BJ (cell line): ENCODE data around the gene FSTL4. TPM values are rescaled to one million over a fixed set of nuclear protein-coding genes. Genes with fewer than 3 reads are reported as not detected.

Experiments
- CTCF ChIA-PET: fragments of 350-600 bp; formaldehyde crosslinking; extraction: SDS; loops from one replicate; lab custom pipeline; 2021; ENCODE audit warnings: antibody characterized with exemption, inconsistent platforms; lab: Yijun Ruan, JAX
- POLR2A ChIA-PET: fragments of 300-600 bp; sonication (Branson Sonifier 250); formaldehyde crosslinking; extraction: SDS; loops from one replicate; lab custom pipeline; 2021; ENCODE audit warnings: antibody characterized with exemption; lab: Charles Lee
- DNase-seq: peaks from one replicate; pipeline ENCODE4 v3.0.0-alpha.2; 2011; ENCODE audit warnings: low read depth
- H3K27me3 ChIP-seq: 2 replicates; pipeline ENCODE4 v1.6.0; 2011; ENCODE audit warnings: low read length; ENCODE audit not compliant: control insufficient read depth, insufficient read depth
- H3K36me3 ChIP-seq: 2 replicates; pipeline ENCODE4 v1.5.1; 2011; ENCODE audit warnings: low read length; ENCODE audit not compliant: control insufficient read depth, insufficient read depth
- H3K4me3 ChIP-seq: 2 replicates; pipeline ENCODE4 v1.5.1; 2011; ENCODE audit warnings: low read depth, mild to moderate bottlenecking, control low read depth, low read length
- polyA plus RNA-seq: library from polyadenylated mRNA; depleted of rRNA; stranded (reverse); fragments of >200 nt; gene quantifications from 2 replicates; pipeline ENCODE4 v1.2.3, GENCODE V29; 2011
- TF ChIP-seq, protein P1 (sequence below): IDR thresholded peaks from 2 replicates; pipeline ENCODE4 v1.5.1; 2011; ENCODE audit warnings: low read depth, mild to moderate bottlenecking, control low read depth, inconsistent platforms, low read length, moderate library complexity; ENCODE audit not compliant: insufficient read depth

FSTL4 gene
- polyA plus RNA-seq, 1 experiment = not detected

DNA sequence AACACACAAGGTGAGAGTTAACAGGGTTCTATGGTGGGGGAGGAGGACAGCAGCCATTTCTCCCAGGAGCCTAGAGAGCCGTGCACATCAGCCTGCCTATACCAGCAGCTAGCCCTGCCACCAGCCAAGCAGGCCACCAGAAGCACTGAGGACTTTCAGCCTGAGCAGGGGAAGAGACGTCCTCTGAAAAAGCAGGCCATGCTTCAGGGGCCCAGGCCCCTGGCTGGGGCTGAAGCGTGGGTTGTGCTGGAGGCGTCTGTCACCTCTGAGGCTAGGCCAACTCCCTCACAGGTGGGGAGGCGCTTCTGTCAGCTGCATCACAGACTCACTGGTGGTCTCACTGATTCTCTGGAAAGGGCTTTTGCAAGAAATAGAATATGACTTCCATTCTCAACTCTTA is 16.3 kb downstream of the FSTL4 start:
- DNase-seq = no peak
- ChIA-PET POLR2A (no interaction called here), CTCF (no interaction called here)
- Histone ChIP-seq H3K36me3 (no peaks in the 10 kb centered on the region), H3K4me3 (no peak overlapping the region), H3K27me3 (no peaks in the 10 kb centered on the region)
- TF ChIP-seq, protein P1, sequence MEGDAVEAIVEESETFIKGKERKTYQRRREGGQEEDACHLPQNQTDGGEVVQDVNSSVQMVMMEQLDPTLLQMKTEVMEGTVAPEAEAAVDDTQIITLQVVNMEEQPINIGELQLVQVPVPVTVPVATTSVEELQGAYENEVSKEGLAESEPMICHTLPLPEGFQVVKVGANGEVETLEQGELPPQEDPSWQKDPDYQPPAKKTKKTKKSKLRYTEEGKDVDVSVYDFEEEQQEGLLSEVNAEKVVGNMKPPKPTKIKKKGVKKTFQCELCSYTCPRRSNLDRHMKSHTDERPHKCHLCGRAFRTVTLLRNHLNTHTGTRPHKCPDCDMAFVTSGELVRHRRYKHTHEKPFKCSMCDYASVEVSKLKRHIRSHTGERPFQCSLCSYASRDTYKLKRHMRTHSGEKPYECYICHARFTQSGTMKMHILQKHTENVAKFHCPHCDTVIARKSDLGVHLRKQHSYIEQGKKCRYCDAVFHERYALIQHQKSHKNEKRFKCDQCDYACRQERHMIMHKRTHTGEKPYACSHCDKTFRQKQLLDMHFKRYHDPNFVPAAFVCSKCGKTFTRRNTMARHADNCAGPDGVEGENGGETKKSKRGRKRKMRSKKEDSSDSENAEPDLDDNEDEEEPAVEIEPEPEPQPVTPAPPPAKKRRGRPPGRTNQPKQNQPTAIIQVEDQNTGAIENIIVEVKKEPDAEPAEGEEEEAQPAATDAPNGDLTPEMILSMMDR = no peak

DNA sequence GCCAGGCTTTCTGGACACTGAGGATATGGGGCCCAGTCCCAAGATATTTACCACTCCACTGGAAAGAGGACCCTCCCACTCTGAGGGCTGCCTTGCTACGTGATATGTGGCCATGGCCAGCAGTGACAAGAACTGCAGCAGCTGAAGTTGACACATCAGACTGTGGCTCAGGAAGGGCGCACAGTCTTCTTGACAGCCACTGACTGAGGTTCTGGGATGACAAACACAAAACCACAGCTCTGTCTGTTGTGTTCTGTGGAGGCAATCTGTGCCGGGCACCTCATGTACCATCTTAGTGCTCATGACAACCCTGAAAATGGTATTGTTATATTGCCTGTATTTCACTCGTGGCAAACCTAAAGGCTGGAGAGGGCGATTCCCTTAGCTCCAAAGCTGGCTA is 16.9 kb downstream of the FSTL4 start:
- TF ChIP-seq, protein P1 = no peak
- ChIA-PET CTCF (no interaction called here), POLR2A (no interaction called here)
- no peak for DNase-seq
- Histone ChIP-seq H3K4me3 (no peak overlapping the region), H3K27me3 (no peaks in the 10 kb centered on the region), H3K36me3 (no peaks in the 10 kb centered on the region)

DNA sequence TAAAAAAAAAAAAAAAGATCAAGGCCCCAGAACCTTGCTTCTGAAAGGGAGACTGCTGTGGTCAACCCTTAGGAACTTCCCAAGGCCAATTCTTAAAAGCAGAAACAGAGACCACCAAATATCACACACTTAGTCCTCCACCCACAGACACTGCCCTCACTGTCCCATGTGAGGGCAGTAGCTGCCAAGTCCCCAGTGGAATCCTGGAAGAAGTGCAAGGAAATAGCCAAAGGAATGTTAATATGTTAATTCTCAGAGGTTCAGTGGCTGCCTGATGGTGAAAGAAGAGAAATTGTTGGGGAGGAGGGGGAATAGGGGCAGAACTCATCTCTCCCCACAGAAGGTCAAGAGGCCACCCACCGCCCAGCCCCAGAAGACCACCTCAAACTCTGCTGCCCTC is 23.1 kb downstream of the FSTL4 start:
- ChIA-PET CTCF (interaction anchor here (0.6 kb wide), 1 partner anchor 224 kb away, joined by 3 read pairs; no protein-coding TSS in a partner anchor), POLR2A (no interaction called here)
- Histone ChIP-seq H3K36me3 (no peaks in the 10 kb centered on the region), H3K4me3 (no peak overlapping the region), H3K27me3 (no peaks in the 10 kb centered on the region)
- TF ChIP-seq, protein P1 = no peak
- DNase-seq = no peak

DNA sequence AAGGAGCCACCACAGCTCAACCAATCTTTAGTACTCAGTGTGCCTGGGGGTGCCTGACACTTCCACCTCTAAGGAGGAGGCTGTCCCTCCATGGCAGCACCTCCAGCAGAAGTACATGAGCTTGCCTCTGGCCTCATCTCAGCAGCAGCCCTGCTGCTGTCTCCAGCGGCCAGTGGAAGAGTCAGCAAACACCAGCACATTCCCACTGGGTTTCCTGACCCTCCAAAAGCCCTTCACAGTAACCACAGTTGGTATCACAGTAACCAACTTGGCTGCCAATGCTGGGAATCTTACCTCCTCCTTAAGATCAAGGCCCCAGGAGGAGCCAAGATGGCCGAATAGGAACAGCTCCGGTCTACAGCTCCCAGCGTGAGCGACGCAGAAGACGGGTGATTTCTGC is 29.4 kb downstream of the FSTL4 start:
- Histone ChIP-seq H3K4me3 (no peak overlapping the region), H3K36me3 (no peaks in the 10 kb centered on the region), H3K27me3 (no peaks in the 10 kb centered on the region)
- ChIA-PET CTCF (no interaction called here), POLR2A (no interaction called here)
- TF ChIP-seq, protein P1 = no peak
- no peak for DNase-seq

DNA sequence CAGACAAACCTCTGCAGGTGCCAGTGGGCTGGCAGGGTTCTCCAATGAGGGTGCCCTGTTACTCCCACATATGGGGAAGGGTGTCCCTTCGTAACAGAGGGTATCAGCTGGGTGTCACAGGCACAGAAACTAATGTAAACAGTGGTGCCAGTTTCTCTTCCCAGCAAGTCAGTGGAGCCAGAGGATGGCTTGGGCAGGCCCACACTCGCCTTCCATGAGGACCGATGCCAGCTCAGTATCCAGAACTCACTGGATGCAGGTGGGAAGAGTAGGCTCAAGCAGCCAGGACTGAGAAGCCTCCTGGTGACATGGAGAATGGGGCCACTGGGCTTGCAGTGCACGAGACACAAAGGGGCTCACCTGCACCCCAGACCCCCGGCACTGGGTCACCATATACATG is 30.4 kb downstream of the FSTL4 start:
- CTCF ChIA-PET = no interaction called here
- POLR2A ChIA-PET = no interaction called here
- no peaks in the 10 kb centered on the region for H3K36me3 ChIP-seq
- no peak overlapping the region for H3K4me3 ChIP-seq
- no peaks in the 10 kb centered on the region for H3K27me3 ChIP-seq
- TF ChIP-seq, protein P1 = no peak
- no peak for DNase-seq
